Uterus (tissue), 4 donors: ENCODE results near the gene ERVK3-1. TPM values are rescaled to one million over a fixed set of nuclear protein-coding genes. Genes with fewer than 3 reads are reported as not detected.

Experiments used
- DNase-seq, 2 donors: peaks; one replicate each; pipeline ENCODE4 v3.0.0-alpha.2; 2019 to 2020
- H3K27ac ChIP-seq, 2 donors: fragments of 200-600 bp; sonication (generic); 1 replicate in 1 of 2; 2 replicates in 1 of 2; pipeline ENCODE4 v1.5.1; 2016 to 2018
- H3K27me3 ChIP-seq, 2 donors: fragments of 200-600 bp; sonication (generic); one replicate each; pipeline ENCODE4 v1.5.1; 2018 to 2019; ENCODE audit warnings: control low read depth in 1 of 2
- H3K36me3 ChIP-seq, 2 donors: fragments of 200-600 bp; sonication (generic); one replicate each; pipeline ENCODE4 v1.5.1; 2019; ENCODE audit warnings: control low read depth in 1 of 2
- H3K4me1 ChIP-seq, 2 donors: fragments of 200-600 bp; sonication (generic); one replicate each; pipeline ENCODE4 v1.5.1; 2018 to 2019; ENCODE audit warnings: control low read depth in 1 of 2
- H3K4me3 ChIP-seq, 2 donors: fragments of 200-600 bp; sonication (generic); 1 replicate in 1 of 2; 2 replicates in 1 of 2; pipeline ENCODE4 v1.5.1; 2018 to 2019; ENCODE audit warnings: mild to moderate bottlenecking in 1 of 2
- H3K9me3 ChIP-seq, 2 donors: fragments of 200-600 bp; sonication (generic); one replicate each; pipeline ENCODE4 v1.5.1; 2019; ENCODE audit warnings: control low read depth in 1 of 2
- CTCF ChIP-seq, 4 experiments: fragments of 200-600 bp in 2 of 4; fragments of 450-650 bp in 2 of 4; sonication (generic) in 2 of 4; IDR thresholded peaks; one replicate each; pipeline ENCODE4 v1.5.1; 2016 to 2019; ENCODE audit warnings: antibody characterized with exemption in 4 of 4, mild to moderate bottlenecking in 2 of 4, moderate library complexity in 1 of 4
- POLR2A ChIP-seq, 2 donors: fragments of 450-650 bp; IDR thresholded peaks; one replicate each; pipeline ENCODE4 v1.6.1; 2016; ENCODE audit warnings: antibody characterized with exemption in 2 of 2, mild to moderate bottlenecking in 1 of 2, moderate library complexity in 1 of 2
- intact Hi-C: fragments of 100-400 bp; cut with DNase I; formaldehyde crosslinking; loops from one replicate; pipeline ENCODE4 v1.15.1; 2023; ENCODE audit warnings: low total_unique reads
- total RNA-seq, 4 donors: library from RNA; depleted of rRNA in 3 of 4; stranded (reverse); fragments of >200 nt in 3 of 4; gene quantifications; one replicate each; pipeline versions ENCODE4 v1.1.0 to v1.2.4, GENCODE V29; 2014 to 2023
- donor health status: DM: yes; HTN: yes; CAD: no.

ERVK3-1 gene
- total RNA-seq, 4 donors from 2014 or later: 27.1 to 62.1 (median 39.2) TPM

GRCh38 chr19:58351990-58352755, 47.0 kb downstream of the ERVK3-1 start:
- no peak overlapping the region for H3K4me3 ChIP-seq
- H3K27ac ChIP-seq: no peak overlapping the region
- no peak for DNase-seq
- H3K36me3 ChIP-seq: no peaks in the 10 kb centered on the region
- no peaks in the 10 kb centered on the region for H3K27me3 ChIP-seq
- no peaks in the 10 kb centered on the region for H3K9me3 ChIP-seq
- H3K4me1 ChIP-seq: peaks cover 0 to 14% of the 10 kb centered on the region in 2 donors
- no peak for TF ChIP-seq CTCF (IDR thresholded peaks at IDR 0.05)
- no peak for TF ChIP-seq POLR2A (IDR thresholded peaks at IDR 0.05)
- intact Hi-C loops: no loop called here

- no peak within 1 kb of the TSS for H3K27ac ChIP-seq
- H3K4me1 ChIP-seq: peaks cover 0 to 15% of the 10 kb centered on the region in 2 donors
- no peak for DNase-seq
- no peaks in the 10 kb centered on the region for H3K36me3 ChIP-seq
- H3K27me3 ChIP-seq: no peaks in the 10 kb centered on the region
- intact Hi-C loops: no loop called here
- H3K4me3 ChIP-seq: no peak within 1 kb of the TSS
- no peak for TF ChIP-seq POLR2A (IDR thresholded peaks at IDR 0.05)
- H3K9me3 ChIP-seq: no peaks in the 10 kb centered on the region
Measured at GRCh38 chr19:58352760-58353671, 47.8 kb downstream of the ERVK3-1 start, which contains the start of gene A1BG. Gene A1BG (minus strand): TSS chr19:58353492. CDS start chr19:58353437, 55 bp downstream.

- Histone ChIP-seq H3K9me3 (no peaks in the 10 kb centered on the region), H3K4me3 (no peak overlapping the region), H3K36me3 (no peaks in the 10 kb centered on the region), H3K27me3 (no peaks in the 10 kb centered on the region), H3K27ac (no peak overlapping the region), H3K4me1 (peaks cover 0 to 15% of the 10 kb centered on the region in 2 donors)
- no peak for TF ChIP-seq CTCF (IDR thresholded peaks at IDR 0.05)
- DNase-seq: no peak
- intact Hi-C loops: no loop called here
Measured at GRCh38 chr19:58353717-58354477, 48.7 kb downstream of the ERVK3-1 start.

GRCh38 chr19:58354478-58355030, 49.4 kb downstream of the ERVK3-1 start:
- intact Hi-C loops: no loop called here
- Histone ChIP-seq H3K4me1 (peaks cover 0 to 15% of the 10 kb centered on the region in 2 donors), H3K27ac (no peak overlapping the region), H3K27me3 (no peaks in the 10 kb centered on the region), H3K36me3 (no peaks in the 10 kb centered on the region), H3K9me3 (no peaks in the 10 kb centered on the region), H3K4me3 (no peak overlapping the region)
- no peak for TF ChIP-seq CTCF (IDR thresholded peaks at IDR 0.05)
- TF ChIP-seq POLR2A (IDR thresholded peaks at IDR 0.05): no peak
- DNase-seq: no peak

GRCh38 chr19:58355215-58355796, 50.1 kb downstream of the ERVK3-1 start:
- Histone ChIP-seq H3K27ac (no peak overlapping the region), H3K4me3 (no peak overlapping the region), H3K27me3 (no peaks in the 10 kb centered on the region), H3K36me3 (no peaks in the 10 kb centered on the region), H3K9me3 (no peaks in the 10 kb centered on the region), H3K4me1 (peaks cover 0 to 15% of the 10 kb centered on the region in 2 donors)
- DNase-seq: no peak
- intact Hi-C loops: no loop called here
- no peak for TF ChIP-seq POLR2A (IDR thresholded peaks at IDR 0.05)
- TF ChIP-seq CTCF (IDR thresholded peaks at IDR 0.05): no peak
